KOPT-K1 (cell line): ENCODE results near the gene DEFB114.

Experiments
- H3K27ac ChIP-seq: fragments of 200-600 bp; sonication (generic); 2 replicates; pipeline ENCODE4 v1.5.1; 2016; ENCODE audit warnings: antibody characterized with exemption, mild to moderate bottlenecking, low read depth, low read length; ENCODE audit not compliant: poor library complexity, severe bottlenecking
- H3K36me3 ChIP-seq: fragments of 200-600 bp; sonication (generic); 2 replicates; pipeline ENCODE4 v1.5.1; 2017; ENCODE audit warnings: antibody characterized with exemption, mild to moderate bottlenecking, low read length, moderate library complexity; ENCODE audit not compliant: insufficient read depth
- H3K9me3 ChIP-seq: fragments of 200-600 bp; sonication (generic); 2 replicates; pipeline ENCODE4 v1.5.1; 2017; ENCODE audit warnings: antibody characterized with exemption, low read length, mild to moderate bottlenecking; ENCODE audit not compliant: insufficient read depth, poor library complexity, severe bottlenecking

Gene DEFB114

GRCh38 chr6:49915035-49915434 lies 48.9 kb downstream of the DEFB114 start:
- no peaks in the 10 kb centered on the region for H3K9me3 ChIP-seq
- H3K36me3 ChIP-seq, result no peaks in the 10 kb centered on the region
- no peak overlapping the region for H3K27ac ChIP-seq

- H3K27ac ChIP-seq, result no peak overlapping the region
- H3K9me3 ChIP-seq, result no peaks in the 10 kb centered on the region
- no peaks in the 10 kb centered on the region for H3K36me3 ChIP-seq
Measured at GRCh38 chr6:49913636-49914375, 50.2 kb downstream of the DEFB114 start.

- Histone ChIP-seq H3K9me3 (no peaks in the 10 kb centered on the region), H3K36me3 (no peaks in the 10 kb centered on the region), H3K27ac (no peak overlapping the region)
Measured at GRCh38 chr6:49912196-49912595, 51.8 kb downstream of the DEFB114 start.

GRCh38 chr6:49911252-49911651 lies 52.7 kb downstream of the DEFB114 start:
- Histone ChIP-seq H3K27ac (no peak overlapping the region), H3K9me3 (no peaks in the 10 kb centered on the region)

More at GRCh38 chr6:49911252-49911651, 52.7 kb downstream of the DEFB114 start:
- no peaks in the 10 kb centered on the region for H3K36me3 ChIP-seq
